ENCODE results near the gene RCN1. TPM values are rescaled to one million over a fixed set of nuclear protein-coding genes. Genes with fewer than 3 reads are reported as not detected.

The RCN1 gene
- total RNA-seq, 1 donor, result 367 TPM

GRCh38 chr11:32109592-32109991 lies 18.7 kb downstream of the RCN1 start:
- no peak for TF ChIP-seq CTCF (IDR thresholded peaks at IDR 0.05; ENCODE audit: insufficient read depth, low read depth, low read length)
- DNase-seq (ENCODE audit: low read depth), result no peak
- no peak overlapping the region for H3K4me3 ChIP-seq (ENCODE audit: low read depth, low read length)

GRCh38 chr11:32110795-32111194 lies 19.9 kb downstream of the RCN1 start:
- no peak for TF ChIP-seq CTCF (IDR thresholded peaks at IDR 0.05; ENCODE audit: insufficient read depth, low read depth, low read length)
- no peak overlapping the region for H3K4me3 ChIP-seq (ENCODE audit: low read depth, low read length)
- no peak for DNase-seq (ENCODE audit: low read depth)

DNA sequence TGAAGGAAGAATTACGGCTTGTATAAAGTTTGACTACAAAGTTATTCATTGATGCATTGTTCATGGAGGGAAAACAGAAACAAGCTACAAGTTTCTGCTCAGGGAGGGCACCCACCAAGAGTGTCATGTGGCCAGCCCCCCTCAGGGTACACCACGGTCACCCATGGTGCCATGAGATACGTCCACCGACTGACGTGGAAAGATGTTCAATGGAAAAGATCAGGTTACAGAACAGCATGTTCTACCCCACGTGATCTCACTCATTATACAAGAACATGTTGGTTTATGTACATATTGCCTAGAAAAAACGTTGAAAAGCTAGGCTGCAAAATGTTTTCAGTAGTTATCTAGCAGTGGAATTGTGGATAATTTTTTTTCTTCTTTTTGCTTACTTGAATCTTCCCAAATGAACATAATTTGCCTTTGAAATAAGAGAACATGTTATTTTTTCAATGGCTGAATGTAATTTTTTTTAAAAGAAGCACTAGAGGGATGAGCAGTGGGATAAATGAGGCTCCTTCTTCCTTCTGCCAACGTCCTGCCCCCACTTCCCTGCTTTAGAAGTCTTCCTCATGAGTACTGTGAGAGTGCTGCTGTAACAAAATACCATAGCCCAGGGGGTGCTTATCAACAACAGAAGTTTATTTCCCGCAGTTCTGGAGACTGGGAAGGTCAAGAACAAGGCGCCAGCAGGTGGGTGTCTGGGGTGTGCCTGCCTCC lies 22.5 kb downstream of the RCN1 start:
- H3K4me3 ChIP-seq (ENCODE audit: low read depth, low read length), result no peak overlapping the region
- TF ChIP-seq CTCF (IDR thresholded peaks at IDR 0.05; ENCODE audit: insufficient read depth, low read depth, low read length), result no peak
- peak; percentile 65 for DNase-seq (ENCODE audit: low read depth)

DNA sequence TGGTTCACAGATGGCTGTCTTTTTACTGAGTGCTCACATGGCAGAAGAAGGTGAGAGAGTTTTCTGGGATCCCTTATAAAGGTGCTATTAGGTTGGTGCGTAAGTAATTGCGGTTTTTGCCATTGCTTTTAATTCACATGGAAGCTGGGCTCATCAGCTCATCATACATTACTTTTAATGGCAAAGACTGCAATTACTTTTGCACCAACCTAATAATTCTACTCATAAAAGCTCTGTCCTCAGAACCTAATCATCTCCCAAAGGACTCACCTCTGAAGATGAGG lies 23.0 kb downstream of the RCN1 start:
- no peak overlapping the region for H3K4me3 ChIP-seq (ENCODE audit: low read depth, low read length)
- DNase-seq (ENCODE audit: low read depth), result no peak
- TF ChIP-seq CTCF (IDR thresholded peaks at IDR 0.05; ENCODE audit: insufficient read depth, low read depth, low read length), result no peak

DNA sequence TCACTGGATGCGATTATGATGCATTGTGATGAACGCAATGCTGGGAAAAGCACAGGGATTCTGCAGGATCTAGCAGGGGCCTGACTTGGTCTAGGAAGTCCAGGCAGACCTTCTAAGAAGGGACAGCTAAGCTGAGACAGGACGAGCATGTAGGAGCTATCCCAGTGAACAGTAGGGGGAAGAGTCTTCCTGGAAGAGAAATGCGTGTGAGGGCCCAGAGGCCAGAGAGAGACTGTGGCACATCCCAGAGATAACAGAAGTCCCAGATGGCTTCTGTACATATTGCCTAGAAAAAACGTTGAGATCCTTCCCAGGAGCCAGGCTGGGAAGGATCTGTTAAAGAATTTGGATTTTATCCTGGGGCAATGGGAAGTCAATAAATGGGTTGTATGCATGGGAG lies 24.6 kb downstream of the RCN1 start:
- no peak overlapping the region for H3K4me3 ChIP-seq (ENCODE audit: low read depth, low read length)
- DNase-seq (ENCODE audit: low read depth), result peak; percentile 26
- TF ChIP-seq CTCF (IDR thresholded peaks at IDR 0.05; ENCODE audit: insufficient read depth, low read depth, low read length), result peak; percentile 28

DNA sequence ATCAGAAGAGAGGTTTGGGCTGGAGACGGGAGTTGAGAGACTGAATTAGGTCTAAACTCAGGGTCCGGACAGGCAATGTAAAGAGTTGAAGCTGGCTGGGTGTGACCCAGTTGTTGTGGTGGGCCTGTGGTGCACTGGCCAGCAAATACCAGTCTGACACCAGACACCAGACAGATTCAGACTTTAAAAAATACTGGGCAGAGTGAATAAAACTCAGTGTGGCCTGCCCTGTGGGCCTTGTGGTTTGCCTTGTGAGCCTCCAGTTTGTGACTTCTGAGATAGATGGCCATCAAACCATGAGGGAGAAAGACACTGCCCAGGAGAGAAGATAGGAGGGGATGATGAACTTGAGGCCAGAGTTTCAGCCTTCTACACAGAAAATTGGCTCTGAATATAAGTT lies 25.8 kb downstream of the RCN1 start:
- no peak for TF ChIP-seq CTCF (IDR thresholded peaks at IDR 0.05; ENCODE audit: insufficient read depth, low read depth, low read length)
- no peak overlapping the region for H3K4me3 ChIP-seq (ENCODE audit: low read depth, low read length)
- no peak for DNase-seq (ENCODE audit: low read depth)
